Superior temporal gyrus (tissue), 1 donor: ENCODE measurements around the gene MND1.

Experiments
- DNase-seq: peaks from one replicate; pipeline ENCODE4 v3.0.0-alpha.2; 2016; ENCODE audit errors: extremely low spot score

The MND1 gene

DNA sequence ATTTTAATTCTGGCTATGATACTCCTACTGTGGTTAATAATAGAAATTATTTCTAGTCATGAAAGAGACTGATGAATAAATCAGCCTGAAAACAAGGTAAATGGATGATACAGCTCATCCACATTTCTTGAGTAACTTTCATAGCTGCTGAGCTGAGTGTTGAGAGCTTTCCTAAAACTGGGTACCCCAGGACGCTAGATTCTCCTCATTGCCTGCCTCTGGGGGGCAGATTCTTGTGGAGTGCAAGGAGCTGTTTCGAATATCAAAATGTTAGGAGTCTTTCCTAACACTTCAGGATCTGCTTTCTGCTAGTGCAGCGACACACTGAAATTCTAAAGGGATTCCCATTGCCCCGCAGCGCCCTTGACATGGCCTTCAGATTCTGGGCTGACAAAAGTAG lies 2.1 kb downstream of the MND1 start:
- no peak for DNase-seq

DNA sequence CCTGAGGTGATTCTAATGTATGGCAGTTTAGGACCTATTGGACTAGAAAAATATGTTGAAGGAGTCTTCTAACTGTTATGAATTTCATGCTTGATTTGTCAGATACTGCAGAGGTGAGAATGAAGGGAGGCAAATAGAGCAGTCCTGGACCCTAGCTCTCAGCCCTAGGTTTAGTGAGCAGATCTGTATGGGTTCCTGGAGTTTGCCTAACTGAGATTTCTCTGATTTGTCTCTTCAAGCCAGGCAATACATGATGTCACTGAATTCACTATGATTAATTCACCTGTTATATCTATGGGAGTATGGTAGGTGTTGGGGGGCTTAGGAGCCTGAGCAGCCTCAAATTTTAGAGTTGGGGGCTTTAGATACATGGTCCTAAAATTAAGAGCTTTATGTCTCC lies 2.6 kb downstream of the MND1 start:
- no peak for DNase-seq

DNA sequence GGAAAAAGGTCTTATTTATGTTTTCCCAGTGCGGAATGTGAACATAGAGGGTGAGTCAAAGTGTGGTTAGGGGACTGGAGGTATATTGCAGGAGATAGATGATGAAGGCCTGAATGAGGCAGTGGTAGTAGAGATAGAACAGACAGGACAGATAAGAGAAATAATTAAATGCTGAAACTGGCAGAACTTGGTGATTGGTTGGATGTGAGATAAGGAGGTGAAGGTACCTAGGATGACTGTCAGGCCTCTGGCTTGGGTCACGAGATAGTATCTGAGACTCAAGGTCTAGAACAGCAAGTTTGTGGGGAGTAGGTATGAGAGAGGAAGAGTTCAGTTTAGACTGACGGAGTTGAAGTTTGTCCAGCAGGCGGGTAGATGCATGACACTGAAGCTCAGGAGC lies 3.5 kb downstream of the MND1 start:
- no peak for DNase-seq

DNA sequence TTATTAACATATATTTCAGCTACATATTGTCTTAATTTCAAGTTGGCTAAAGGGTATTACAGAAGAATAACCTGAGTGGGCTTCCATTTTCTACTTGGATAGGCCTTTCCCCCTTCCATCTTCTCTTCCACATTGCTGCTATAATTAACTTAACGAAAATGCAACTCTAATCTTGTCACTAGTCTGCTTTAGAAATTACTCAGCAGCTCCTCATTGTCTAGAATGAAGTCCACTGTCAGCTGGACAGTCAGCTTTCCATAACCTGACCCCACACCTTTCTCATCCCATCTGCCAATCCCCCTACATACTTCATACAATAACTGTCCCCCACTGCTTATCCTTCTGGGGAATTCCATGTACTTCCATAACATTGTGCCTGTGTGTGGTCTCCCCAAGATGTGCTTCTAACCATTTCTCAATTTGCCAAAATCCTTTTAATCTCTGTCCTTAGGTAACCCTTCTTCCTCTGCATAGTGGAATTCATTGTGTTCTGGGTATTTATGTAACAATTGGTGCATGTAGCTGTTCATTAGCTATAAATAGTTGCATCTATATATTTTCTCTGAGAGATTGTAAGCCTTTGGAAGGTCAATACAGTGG lies 4.8 kb downstream of the MND1 start:
- DNase-seq, result no peak

DNA sequence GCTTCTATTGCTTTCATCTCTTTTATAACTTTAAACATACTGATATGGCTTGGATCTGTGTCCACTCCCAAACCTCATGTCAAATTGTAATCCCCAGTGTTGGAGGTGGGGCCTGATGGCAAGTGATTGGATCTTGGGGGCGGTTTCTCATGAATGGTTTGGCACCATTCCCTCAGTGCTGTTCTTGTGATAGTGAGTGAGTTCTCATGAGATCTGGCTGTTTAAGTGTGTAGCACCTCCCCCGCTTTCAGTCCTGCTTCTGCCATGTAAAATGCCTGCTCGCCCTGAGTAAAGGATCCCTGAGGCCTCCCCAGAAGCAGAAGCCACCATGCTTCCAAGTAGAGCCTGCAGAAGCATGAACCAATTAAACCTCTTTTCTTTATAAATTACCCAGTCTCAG lies 17.7 kb downstream of the MND1 start:
- no peak for DNase-seq

DNA sequence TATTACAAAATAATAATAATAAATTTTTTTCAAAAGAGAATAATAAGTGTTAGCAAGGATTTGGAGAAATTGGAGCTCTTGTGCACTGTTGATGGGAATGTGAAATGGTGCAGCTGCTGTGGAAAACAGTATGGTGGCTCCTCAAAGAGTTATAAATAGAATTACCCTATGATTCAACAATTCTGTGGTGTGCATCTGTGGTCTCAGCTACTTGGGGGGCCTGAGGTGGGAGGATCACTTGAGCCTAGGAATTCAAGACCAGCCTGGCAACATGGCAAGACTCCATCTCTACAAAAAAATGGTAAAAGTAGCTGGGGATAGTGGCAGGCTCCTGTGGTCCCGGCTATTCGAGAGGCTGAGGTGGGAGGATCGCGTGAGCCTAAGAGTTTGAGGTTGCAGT lies 19.6 kb downstream of the MND1 start:
- DNase-seq, result no peak

DNA sequence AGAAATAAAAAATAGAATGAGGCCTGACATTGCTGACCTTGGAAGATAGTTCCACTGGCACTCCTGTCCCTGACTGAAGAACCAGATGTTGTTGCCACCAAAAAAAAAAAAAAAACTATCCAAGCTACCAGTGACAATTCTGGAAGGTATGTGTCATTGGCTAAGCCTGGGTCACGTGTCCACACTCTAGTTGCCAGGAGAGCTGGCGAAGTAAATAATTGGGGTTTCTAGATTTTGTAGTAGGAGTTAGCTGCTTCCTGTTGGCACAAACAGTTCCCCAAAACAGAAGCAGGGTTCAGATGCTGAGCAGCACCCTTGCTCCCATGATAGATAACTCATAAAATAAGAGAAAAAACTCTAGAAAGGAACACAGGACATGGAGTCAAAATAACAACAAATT lies 20.5 kb downstream of the MND1 start:
- DNase-seq, result no peak

DNA sequence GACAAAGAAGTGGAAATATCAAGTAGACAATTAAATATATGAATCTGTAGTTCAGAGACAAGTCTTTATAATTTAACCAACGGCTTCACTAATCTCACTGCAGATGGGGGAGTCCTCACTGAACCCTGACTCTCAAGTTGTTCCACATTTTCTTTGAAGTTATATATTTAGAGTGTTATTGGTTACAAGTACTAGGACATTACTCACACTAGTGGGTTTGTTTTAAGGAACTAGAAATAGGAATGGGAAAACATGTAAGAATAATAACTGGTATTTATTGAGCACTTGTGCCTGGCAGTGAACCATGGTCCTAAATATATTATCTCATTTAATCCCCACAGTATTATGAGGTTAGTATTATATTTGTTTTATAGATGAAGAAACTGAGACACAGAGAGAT lies 22.0 kb downstream of the MND1 start:
- no peak for DNase-seq

DNA sequence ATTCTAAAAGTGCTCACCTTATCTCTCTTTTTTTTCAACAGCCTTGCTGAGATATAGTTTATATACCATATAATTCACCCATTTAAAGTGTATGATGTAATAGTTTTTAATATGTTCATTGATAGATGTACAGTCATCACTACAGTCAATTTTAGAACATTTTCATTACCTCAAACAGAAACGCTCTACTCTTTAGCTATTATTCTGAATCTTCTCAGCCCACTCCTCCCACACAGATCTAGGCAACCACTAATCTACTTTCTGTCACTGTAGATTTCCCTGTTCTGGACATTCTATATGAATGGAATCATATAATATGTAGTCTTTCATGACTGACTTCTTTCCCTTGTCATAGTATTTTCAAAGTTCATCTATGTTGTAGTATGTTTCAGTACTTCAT lies 22.6 kb downstream of the MND1 start:
- no peak for DNase-seq

DNA sequence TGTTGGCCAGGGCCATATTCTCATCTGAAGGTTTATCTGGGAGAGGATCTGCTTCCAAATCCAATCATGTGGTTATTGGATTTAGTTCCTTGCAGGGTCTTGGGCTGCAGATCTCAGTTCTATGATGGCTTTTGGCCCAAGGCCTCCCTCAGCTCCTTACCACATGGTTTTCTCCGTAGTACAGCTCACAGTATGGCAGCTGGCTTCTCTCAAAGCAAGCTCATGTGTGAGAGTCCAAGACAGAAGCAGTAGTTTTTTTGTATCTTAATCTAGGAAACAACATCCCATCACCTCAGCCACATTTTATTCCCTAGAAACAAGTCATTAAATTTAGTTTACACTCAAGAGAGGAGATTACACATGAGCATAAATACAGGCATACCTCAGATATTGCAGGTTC lies 24.5 kb downstream of the MND1 start:
- no peak for DNase-seq

DNA sequence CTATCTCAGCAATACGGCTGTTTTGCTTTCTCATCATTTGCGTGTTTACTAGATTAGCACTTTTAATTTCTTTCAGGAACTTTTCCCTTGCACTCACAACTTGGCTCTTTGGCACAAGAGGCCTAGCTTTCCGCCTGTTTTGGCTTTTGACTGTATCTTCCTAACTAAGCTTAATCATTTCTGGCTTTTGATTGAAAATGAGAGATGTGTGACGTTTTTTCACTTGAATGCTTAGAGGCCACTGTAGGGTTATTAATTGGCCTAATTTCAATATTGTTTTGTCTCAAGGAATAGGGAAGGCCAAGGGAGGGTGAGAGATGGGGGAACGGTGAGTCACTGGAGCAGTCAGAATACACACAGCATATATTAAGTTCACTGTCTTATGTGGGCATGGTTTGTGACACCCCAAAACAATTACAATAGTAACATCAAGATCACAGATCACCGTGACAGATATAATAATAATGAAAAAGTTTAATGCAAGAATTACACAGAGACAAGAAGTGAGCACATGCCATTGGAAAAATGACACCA lies 27.3 kb downstream of the MND1 start:
- no peak for DNase-seq

DNA sequence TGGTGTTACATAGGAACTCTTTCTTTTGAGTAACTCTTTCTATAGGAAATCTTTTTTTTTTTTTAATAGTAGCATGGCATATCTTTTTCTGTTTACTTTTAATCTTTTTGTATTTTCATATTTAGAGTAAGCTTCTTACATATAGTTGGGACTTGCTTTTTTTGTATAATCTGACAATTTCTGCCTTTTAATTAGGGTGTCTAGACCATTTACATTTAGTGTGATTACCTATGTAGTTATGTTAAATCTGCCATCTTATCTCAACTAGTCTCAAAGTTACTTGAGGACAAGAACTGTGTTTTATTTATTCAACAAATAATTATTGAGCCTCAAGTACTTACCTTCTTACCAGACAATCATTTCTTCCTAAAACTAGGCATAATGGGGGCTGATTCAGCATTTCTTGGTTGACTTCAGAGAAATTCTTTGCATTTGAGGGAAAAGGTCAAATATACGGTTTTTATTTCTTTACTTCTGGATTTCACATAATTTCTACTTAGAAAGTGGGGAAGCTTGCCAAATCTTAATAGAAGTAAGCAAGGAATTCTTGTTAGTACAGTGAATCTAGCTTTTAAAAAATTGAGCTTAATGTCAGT lies 28.6 kb downstream of the MND1 start:
- no peak for DNase-seq

DNA sequence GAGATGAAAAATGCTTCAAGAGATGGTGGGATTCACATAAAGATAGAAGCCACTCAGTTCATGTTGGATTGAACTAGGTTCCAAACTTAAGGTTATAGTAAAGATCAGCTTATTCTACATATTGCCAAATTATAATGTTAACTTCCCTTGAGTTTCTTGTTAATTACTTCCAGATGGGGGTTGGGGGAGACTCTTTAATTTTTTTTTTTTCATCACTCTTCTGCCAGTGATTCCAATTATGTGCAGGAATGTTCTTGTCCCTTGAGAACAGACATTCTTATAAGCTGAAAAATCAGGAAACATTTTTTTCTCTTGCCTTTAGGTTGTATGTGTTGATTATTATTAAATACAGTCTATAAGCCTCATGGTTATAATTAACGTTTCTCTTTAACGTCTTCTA lies 30.0 kb downstream of the MND1 start:
- no peak for DNase-seq

DNA sequence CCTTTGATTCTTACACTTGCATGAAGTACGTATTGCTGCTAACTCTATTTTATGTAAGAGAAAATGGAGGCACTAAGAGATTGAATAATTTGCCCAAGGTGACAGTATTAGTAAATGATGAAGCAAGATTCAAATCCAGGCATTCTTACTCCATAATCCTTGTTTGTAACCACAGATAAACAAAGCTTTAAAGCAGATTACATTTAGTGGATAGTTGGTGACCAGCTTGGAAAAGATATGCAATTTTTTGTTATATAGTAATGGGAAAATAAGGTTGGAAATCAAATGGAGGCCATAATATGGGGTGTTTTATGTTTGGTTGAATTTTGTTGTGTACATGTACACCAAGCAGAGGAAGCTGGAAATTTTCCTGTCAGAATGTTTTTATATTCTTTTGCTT lies 30.8 kb downstream of the MND1 start:
- no peak for DNase-seq

DNA sequence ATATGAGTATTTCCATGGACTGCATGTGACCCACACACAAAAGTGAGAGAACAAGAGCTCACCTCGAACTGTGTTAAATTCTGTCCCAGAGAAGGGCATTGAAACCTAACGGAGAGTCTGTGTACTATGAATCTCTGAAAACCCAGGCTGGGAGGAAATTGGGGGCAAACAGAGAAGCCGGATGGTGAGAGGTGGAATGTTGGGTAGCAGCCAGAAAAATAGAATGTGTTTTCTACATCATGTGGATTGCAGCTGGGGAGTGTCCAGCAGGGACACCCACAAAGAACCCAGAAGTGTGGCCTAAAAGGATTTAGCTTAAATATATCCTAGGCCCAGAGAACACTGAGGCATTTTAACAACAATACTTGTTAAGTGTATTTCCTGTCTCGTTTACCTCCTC lies 38.6 kb downstream of the MND1 start:
- DNase-seq, result no peak

DNA sequence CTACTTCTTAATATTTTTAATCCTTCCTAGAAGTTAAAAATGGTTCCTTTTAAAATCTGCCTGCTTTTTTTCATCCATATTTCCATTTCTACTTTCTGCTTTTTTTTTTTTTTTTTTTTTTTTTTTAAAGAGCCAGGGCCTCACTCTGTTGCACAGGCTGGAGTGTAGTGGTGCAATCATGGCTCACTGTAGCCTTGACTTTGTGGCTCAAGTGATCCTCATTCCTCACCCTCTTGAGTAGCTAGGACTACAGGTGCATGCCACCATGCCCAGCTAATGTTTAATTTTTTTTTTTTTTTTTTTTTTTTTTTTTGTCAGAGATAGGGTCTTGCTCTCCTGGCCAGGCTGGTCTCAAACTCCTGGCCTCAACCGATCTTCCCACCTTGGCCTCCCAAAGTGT lies 39.7 kb downstream of the MND1 start:
- DNase-seq, result no peak

DNA sequence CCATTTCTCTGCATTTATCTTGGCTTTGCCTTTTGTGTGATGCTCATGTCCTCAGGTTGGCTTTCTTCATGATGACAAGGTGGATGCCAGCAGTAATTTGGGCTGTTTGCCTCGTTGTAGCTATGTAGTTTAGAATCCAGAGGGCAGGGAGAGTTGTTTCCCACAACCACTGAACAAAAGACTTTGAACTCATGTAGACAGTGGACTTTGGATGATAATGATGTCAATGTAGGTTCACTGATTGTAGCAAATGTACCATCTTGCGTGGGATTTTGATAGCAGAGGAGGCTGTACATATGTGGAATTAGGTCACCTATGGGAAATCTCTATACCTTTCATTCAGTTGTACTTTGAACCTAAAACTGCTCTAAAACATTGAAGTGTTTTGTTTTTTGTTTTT lies 41.3 kb downstream of the MND1 start:
- DNase-seq, result no peak

DNA sequence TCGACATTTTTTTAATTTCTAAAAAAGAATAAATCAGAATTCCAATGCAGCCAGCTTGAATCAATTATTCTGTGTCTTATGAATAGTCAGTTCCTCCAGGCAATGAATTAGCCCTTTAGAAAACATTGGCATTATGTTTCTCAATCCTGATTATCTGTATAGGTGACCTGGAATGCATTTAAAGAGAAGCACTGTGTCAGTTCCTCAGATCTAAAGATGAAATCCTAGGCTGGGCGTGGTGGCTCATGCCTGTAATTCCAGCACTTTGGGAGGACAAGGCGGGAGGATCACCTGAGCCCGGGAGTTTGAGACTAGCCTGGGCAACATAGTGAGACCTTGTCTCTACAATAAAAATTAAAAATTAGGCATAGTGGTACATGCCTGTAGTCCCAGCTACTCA lies 43.5 kb downstream of the MND1 start:
- DNase-seq, result no peak

DNA sequence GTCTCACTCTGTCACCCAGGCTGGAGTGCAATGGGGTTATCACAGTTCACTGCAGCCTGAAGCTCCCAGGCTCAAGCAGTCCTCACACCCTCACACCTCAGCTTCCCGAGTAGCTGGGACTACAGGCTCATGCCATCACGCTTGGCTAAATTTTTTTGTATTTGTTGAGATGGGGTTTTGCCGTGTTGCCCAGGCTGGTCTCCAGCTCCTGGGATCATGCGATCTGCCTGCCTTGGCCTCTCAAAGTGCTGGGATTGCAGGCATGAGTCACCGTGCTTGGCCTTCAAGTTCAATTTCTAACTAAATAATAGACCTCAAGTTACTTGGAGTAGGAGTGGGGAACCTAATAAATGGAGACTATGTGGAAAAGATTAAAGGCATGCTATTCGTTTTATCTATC lies 48.9 kb downstream of the MND1 start:
- DNase-seq, result no peak

DNA sequence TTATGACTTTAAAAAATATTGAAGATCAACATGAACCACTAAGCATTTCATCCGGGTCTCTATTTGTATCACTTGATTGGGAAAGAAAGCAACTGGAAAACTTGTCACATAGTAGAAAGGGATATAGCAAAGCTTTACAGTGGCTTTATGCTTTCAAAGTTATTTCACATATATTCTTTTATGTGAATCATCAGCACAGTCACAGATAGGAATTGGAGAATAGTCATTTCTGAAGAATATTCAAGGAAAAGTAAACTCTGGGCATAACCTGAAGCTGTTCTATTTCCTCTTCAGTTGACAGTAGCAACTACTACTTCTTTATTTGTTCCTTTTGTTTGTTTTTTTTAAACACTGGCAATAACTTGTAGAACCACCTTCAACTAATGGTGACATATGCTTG lies 50.5 kb downstream of the MND1 start:
- no peak for DNase-seq

DNA sequence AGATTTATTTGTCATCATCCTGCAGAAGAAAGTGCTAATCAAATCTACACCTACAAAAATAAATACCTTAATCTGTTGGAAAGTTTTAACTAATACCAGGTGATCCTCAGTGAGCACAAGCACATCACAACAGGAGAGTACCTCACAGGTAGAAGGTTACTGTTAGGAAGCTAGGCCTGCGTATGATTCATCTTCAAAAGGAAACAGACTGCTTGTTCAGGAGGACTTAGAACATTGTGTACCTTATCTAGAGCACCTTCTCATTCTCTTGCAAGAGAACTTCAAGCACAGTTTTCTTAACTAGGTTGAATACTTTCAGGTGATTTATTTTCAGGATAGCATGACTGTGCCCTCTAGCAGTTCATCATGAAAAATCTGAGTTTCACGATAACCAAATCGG lies 54.2 kb downstream of the MND1 start:
- DNase-seq, result no peak

DNA sequence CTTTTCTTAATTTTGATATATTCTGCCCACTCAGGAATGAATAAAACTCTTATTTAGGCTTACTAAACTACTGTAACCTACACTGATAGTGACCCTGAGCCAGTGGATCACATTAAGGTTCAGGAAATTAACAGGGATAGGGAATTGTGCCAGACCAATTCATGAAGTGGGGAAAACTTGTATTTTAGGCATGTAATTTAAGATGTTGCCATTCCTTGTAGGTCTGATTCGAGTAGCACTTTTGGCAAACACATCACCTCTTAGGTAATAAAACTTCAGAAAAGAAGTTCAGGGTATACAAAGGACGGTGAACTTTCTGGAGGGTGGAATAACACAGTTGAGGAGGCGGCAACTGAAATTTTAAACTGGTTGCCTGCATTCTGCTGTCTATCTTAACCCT lies 54.9 kb downstream of the MND1 start:
- no peak for DNase-seq

DNA sequence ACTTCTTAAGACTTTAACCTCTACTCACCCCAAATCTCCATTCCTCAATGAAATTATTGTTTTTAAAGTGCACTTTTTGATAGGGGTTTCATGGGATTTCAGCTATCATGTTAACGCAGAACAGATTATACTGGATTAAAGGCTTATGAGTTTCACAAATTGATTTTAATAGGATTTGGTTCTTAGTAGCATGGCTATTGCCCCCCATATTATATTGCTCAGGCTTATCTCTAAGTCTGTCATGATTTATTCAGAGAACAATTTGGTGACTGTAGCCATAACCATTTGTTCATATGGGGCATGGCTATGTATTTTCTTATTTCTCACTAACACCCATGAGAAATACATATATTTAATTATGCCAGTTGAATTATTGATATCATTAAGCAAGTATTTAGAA lies 57.0 kb downstream of the MND1 start:
- DNase-seq, result no peak

DNA sequence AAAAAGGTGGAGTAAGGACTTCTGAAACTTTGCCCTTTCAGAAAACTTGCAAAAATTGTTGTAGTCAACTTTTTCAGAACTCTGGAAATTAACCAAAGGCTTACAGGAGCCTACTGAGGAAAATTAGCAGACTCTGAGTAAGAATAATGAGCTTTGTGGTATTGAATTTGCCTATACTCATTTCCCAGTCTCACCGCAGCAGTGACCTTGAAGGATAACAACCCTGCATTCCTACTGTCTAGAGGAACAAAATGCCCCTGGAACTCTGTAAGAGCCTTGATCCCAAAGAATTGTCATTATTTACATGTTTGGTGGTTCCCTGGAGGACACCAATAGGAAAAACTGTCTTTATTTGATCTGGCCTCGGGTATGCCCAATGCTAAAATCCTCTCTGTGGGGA lies 57.9 kb downstream of the MND1 start:
- no peak for DNase-seq
